ENCODE results near the gene EXOC3. TPM values are rescaled to one million over a fixed set of nuclear protein-coding genes. Genes with fewer than 3 reads are reported as not detected.

The EXOC3 gene
- total RNA-seq, 1 donor from 2014 or later, result 72.1 TPM

DNA sequence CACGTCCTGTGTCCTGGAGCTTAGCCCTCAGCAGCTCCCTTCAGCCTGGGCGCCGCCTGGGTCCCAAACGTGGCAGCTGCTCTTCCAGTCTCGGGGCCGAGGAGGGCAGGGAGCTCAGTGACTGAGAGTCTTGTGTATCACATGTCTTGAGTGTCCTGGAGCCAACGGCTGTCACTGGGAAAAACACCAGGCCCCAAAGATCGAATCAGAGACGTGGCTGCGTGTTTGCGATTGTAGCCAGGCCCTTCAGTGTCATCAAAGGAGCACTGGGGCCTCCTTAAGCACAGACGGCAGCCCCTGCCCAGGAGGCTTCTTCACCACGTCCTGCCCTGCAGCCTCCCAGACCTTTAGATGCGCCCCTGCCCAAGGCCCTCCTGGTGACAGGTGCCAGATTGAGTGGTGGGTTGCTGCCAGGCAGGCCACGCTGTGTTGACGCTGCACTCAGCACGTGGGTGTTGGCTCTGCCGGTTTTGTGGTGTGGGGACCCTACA lies 5.7 kb upstream of the EXOC3 start:
- intact Hi-C loops (cut with micrococcal nuclease), result no loop called here

DNA sequence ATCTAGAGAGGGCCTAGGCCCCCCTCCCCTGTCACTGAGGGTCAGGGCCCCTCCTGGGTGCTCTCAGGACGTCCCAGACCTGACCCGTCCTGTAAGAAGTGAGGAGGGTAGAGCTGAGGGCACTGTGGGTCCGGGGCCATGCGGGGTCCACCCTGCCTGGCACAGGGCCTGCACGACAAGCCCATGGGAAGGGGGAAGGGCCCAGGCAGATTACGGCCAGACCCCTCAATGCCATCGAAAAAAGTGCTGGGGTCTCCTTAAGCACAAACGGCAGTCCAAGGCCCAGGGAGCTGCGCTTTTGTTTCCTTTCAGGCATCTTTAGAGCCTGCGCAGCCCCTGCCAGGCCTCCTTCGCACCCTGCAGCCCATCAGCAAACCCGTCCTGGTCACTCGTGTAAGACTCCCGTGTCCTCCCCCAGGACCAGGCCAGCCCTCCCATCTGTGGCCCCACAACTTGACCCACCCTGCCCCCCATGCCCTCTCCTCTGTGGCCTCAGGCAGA lies 4.4 kb upstream of the EXOC3 start:
- intact Hi-C loops (cut with micrococcal nuclease), result no loop called here

- intact Hi-C loops (cut with micrococcal nuclease), result no loop called here
Observed at GRCh38 chr5:439181-439580, 3.8 kb upstream of the EXOC3 start.

DNA sequence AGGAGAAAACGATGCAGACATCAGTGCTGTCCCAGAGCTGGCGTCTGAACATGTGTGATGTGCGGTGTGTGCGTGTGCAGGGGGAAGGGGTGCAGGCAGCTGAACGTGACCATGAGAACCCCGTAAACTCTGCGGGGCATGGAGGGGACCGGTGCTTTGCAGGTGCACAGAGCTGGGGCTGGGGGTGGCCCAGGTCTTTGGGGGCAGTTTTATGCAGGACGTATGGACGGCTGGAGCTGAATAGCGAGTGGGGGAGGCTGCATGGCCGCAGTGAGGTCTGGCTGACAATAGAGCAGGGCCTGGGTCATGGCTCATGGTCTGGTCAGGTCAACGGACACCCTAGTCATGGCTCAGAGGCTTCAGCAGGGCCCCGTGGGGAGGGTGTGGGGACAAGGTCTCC lies 3.3 kb upstream of the EXOC3 start:
- intact Hi-C loops (cut with micrococcal nuclease), result loop anchor here (10.0 kb wide), 1 partner anchor 175 kb away; the partner anchor contains the start of gene CEP72

- intact Hi-C loops (cut with micrococcal nuclease), result loop anchor here (10.0 kb wide), 1 partner anchor 174 kb away; the partner anchor contains the start of gene CEP72
Observed at GRCh38 chr5:440401-441201, 2.4 kb upstream of the EXOC3 start.

DNA sequence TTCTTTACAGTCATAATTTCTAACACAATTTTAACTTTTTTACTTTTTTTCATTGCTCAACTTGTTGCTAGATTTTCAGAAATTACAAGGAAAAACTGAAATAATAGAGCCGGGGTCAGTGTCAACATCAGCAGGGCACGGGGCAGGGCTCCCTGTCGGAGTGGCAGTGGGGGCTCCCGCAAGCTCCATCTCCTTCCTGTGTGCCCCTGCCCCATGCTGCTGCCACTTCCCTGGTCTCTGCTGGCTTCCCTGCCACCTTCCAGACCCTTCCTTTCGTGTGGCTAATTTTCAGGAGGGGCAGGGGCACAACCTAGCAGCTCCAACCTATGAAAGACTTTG lies 1.0 kb upstream of the EXOC3 start:
- intact Hi-C loops (cut with micrococcal nuclease), result loop anchor here (10.0 kb wide), 1 partner anchor 173 kb away; the partner anchor contains the start of gene CEP72

GRCh38 chr5:443239-444151 lies 519 bp downstream of the EXOC3 start:
- intact Hi-C loops (cut with micrococcal nuclease), result loop anchor here (1.0 to 10.0 kb wide), 2 partner anchors 171 to 172 kb away; partner anchors contain the start of genes CEP72 and PDCD6

DNA sequence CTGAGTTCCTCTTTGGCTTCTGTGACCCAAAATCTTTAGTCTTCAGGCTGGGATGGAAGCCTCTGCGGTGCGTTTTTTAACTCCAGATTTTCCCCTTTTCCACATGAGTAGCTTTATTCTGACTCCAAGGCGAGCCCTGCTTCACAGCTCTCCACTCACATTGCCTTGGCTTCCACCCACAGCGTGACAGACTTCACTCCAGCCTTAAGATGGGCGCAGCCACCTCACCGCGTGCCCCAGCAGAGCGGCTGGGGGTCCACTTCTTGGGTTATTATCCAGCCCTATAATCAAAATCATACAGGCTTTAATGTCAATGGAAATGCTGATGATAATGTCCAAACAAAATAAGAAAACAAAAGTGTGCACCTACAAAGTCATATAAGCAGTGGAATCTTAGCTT lies 1.2 kb downstream of the EXOC3 start:
- intact Hi-C loops (cut with micrococcal nuclease), result loop anchor here (10.0 kb wide), 1 partner anchor 171 kb away; the partner anchor contains the start of gene CEP72

GRCh38 chr5:445591-445990 lies 2.6 kb downstream of the EXOC3 start:
- intact Hi-C loops (cut with micrococcal nuclease), result loop anchor here (10.0 kb wide), 1 partner anchor 169 kb away; the partner anchor contains the start of gene CEP72

- intact Hi-C loops (cut with micrococcal nuclease), result loop anchor here (2.0 to 10.0 kb wide), 2 partner anchors 27 to 169 kb away; partner anchors contain the start of gene CEP72
Observed at GRCh38 chr5:446066-446882, 3.3 kb downstream of the EXOC3 start.

DNA sequence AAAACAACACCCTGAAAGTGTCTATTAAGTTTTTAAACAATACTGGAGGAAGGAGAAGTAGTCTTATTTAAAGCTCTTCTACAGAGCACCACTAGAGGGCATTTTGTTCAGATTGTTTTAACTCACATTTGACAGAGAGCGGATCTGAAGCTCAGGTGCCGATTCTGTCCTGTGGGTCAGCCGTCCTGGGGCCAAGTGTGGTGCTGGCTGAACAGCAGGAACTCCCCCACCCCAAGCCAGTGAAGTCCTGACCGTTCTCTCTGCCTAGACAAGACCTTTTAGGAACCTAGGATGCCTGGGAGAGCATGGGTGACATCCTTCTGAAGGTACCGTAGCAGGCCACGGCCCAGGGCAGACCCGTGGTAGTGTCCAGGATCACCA lies 3.9 kb downstream of the EXOC3 start:
- intact Hi-C loops (cut with micrococcal nuclease), result loop anchor here (2.0 to 10.0 kb wide), 2 partner anchors 26 to 168 kb away; partner anchors contain the start of gene CEP72

GRCh38 chr5:447501-447900 lies 4.5 kb downstream of the EXOC3 start:
- intact Hi-C loops (cut with micrococcal nuclease), result loop anchor here (2.0 to 10.0 kb wide), 2 partner anchors 25 to 167 kb away; partner anchors contain the start of gene CEP72

DNA sequence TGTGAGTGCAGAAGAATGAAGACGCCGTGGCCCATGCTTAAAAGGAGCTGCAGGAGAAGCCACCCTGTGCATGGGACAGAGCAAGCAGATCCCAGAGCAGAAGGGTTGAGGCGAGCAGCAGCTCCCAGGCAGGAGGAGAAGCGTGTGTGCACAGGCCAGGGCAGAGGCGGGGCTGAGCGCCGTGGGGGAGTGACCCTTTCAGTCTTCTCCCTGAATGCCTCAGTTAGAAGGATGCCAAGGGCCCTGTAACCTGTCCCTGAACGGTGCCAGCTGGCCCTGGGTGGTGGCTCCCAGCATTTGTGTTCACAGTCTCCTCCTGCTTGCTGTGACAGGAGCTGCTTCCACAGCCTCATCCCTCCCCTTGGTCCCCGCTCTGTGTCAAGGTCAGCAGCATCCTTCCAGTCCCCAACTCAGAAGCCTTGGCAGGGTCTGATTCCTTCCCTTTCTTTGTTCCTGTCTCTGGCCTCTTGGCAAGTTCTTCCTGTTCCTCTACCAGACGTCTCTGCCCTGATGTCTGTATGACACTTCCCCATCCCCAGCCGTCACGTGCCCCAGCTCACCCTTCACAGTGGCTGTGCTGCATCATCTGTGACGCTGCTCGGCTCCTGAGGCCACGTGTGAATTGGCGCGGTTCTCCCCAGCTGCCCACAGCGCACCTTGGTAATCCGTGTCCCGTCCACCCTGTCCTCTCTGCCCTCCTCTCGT lies 5.2 kb downstream of the EXOC3 start:
- intact Hi-C loops (cut with micrococcal nuclease), result loop anchor here (10.0 kb wide), 1 partner anchor 167 kb away; the partner anchor contains the start of gene CEP72

DNA sequence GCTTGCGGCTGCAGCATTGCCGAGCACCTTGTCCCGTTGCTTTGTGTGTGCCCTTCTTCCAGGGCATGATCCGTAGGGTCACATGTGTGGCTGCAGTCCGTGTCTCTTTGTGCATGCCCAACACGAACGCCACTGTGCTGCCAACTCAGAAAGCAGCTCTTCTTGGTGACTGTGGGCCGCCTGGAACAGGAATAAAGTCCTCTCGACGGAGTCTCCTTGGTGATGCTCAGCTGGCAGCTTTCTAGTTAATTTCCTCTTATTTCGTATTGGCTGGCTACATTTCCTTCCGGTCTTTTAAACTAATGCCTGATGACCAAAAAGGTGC lies 5.8 kb downstream of the EXOC3 start:
- intact Hi-C loops (cut with micrococcal nuclease), result loop anchor here (10.0 kb wide), 1 partner anchor 166 kb away; the partner anchor contains the start of gene CEP72

- intact Hi-C loops (cut with micrococcal nuclease), result loop anchor here (10.0 kb wide), 1 partner anchor 166 kb away; the partner anchor contains the start of gene CEP72
Observed at GRCh38 chr5:449151-449550, 6.2 kb downstream of the EXOC3 start.

DNA sequence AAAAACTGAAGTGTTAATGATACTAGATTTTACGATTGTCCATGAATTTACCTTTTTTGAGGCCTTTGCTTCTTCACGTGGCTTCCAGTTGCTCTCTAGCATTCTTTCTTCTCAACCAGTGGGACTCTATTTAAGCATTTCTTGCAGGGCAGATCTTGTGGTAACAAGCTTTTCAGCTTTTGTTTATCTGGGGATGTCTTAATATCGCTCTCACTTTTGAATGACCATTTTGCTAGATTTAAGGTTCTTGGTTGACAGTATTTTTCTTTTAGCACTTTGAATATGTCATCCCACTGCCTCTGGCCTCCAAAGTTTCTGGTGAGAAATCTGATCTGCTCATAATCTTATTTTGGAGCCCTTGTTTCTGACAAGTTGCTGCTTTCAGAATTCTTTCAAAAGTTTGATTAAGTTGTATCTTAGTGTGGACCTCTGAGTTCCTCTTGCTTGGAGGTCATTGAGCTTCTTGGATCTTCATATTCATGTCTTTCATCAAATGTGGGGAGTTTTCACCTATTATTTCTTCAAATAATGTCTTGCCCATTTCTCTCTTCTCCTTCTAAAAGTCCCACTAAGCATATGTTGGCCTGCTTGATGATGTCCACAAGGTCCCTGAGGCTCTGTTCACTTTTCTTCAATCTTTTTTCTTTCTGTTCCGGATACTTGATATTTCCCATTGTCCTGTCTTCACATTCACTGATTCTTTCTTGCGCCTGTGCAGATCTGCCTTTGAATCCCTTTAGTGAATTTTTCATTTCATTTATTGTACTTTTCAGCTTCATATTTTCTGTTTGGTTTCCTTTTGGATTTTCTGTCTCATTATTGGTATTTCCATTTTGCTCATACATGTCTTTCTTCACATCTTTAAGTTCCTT lies 8.8 kb downstream of the EXOC3 start:
- intact Hi-C loops (cut with micrococcal nuclease), result no loop called here

DNA sequence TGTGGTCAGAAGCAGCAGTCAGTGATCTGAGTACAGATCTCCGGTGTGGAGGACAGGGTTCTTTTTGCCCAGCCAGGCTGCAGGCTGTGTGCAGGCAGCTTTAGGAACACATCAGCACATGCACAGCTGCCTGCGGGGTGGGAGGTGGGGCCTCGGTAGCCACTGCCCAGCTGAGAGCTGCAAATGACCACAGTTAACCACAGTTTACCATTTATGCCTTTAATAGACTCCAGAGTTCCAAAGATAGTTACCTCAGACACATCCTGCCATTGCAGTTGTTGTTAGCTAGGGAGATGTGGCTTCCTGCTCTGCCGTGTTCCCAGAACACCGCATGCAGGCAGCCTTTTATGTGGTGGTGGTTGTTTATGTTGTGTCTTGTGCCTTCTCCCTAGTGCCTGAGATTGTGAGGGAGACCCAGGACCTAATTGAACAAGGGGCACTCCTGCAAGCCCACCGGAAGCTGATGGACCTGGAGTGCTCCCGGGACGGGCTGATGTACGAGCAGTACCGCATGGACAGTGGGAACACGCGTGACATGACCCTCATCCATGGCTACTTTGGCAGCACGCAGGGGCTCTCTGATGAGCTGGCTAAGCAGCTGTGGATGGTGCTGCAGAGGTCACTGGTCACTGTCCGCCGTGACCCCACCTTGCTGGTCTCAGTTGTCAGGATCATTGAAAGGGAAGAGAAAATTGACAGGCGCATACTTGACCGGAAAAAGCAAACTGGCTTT lies 10.2 kb downstream of the EXOC3 start:
- intact Hi-C loops (cut with micrococcal nuclease), result no loop called here
